Activated T-cell treated with anti-CD3 and anti-CD28 coated beads, Interleukin-2, amount 50 U/mL, for 4 hours (primary cell): ENCODE measurements around the gene KLHL29. TPM values are rescaled to one million over a fixed set of nuclear protein-coding genes. Genes with fewer than 3 reads are reported as not detected.
A peak's percentile ranks its signal among the peaks of the same experiment; 100 is the strongest.

Experiments used
- ATAC-seq, 2 donors: fragments of 200-7000 bp; cut with Tn5 transposase; one replicate each; pipeline ENCODE4 v1.10.0; 2021
- DNase-seq: peaks from one replicate; pipeline ENCODE4 v3.0.0-alpha.2; 2020
- H3K27me3 Mint-ChIP-seq: one replicate; pipeline ENCODE4 v1.8.0; 2021; ENCODE audit warnings: low read depth, mixed read lengths
- H3K36me3 Mint-ChIP-seq: one replicate; pipeline ENCODE4 v1.8.0; 2022; ENCODE audit warnings: mixed read lengths; ENCODE audit not compliant: insufficient read depth
- H3K4me1 Mint-ChIP-seq: one replicate; pipeline ENCODE4 v1.8.0; 2021; ENCODE audit warnings: low read depth, mixed read lengths
- H3K4me3 Mint-ChIP-seq: one replicate; pipeline ENCODE4 v1.8.0; 2021; ENCODE audit warnings: mild to moderate bottlenecking, moderate library complexity, mixed read lengths
- H3K9me3 Mint-ChIP-seq: one replicate; pipeline ENCODE4 v1.8.0; 2021; ENCODE audit warnings: mixed read lengths
- total RNA-seq, 3 donors: library from RNA; stranded (reverse); gene quantifications; one replicate each; pipeline ENCODE4 v1.2.1, GENCODE V29; 2021

The KLHL29 gene
- total RNA-seq, 3 donors from 2014 or later: 0.82 to 1.5 (median 1.1) TPM

GRCh38 chr2:23523373-23524260 is 138.6 kb downstream of the KLHL29 start:
- ATAC-seq: no peak
- no peak for DNase-seq
- Mint-ChIP-seq H3K36me3 (no peaks in the 10 kb centered on the region), H3K4me1 (peaks cover 6% of the 10 kb centered on the region), H3K27me3 (no peaks in the 10 kb centered on the region), H3K9me3 (no peaks in the 10 kb centered on the region), H3K4me3 (no peak overlapping the region)

- H3K27me3 Mint-ChIP-seq: no peaks in the 10 kb centered on the region
- peaks cover 6% of the 10 kb centered on the region for H3K4me1 Mint-ChIP-seq
- no peaks in the 10 kb centered on the region for H3K9me3 Mint-ChIP-seq
- H3K36me3 Mint-ChIP-seq: no peaks in the 10 kb centered on the region
- no peak for DNase-seq
- no peak for ATAC-seq
- no peak overlapping the region for H3K4me3 Mint-ChIP-seq
Observed at GRCh38 chr2:23524261-23524706, 139.3 kb downstream of the KLHL29 start.

- no peaks in the 10 kb centered on the region for H3K9me3 Mint-ChIP-seq
- DNase-seq (no peak), ATAC-seq (no peak)
- H3K4me1 Mint-ChIP-seq: peaks cover 6% of the 10 kb centered on the region
- no peaks in the 10 kb centered on the region for H3K27me3 Mint-ChIP-seq
- H3K36me3 Mint-ChIP-seq: no peaks in the 10 kb centered on the region
- H3K4me3 Mint-ChIP-seq: no peak overlapping the region
Observed at GRCh38 chr2:23525137-23525765, 140.3 kb downstream of the KLHL29 start.

- Mint-ChIP-seq H3K36me3 (no peaks in the 10 kb centered on the region), H3K27me3 (no peaks in the 10 kb centered on the region), H3K9me3 (no peaks in the 10 kb centered on the region), H3K4me1 (peaks cover 6% of the 10 kb centered on the region), H3K4me3 (no peak overlapping the region)
- peak; percentile 63 to 69 for ATAC-seq
- no peak for DNase-seq
Observed at GRCh38 chr2:23526114-23526513, 141.1 kb downstream of the KLHL29 start.

- ATAC-seq: no peak
- no peaks in the 10 kb centered on the region for H3K27me3 Mint-ChIP-seq
- H3K4me1 Mint-ChIP-seq: peaks cover 12% of the 10 kb centered on the region
- no peak overlapping the region for H3K4me3 Mint-ChIP-seq
- H3K36me3 Mint-ChIP-seq: no peaks in the 10 kb centered on the region
- no peaks in the 10 kb centered on the region for H3K9me3 Mint-ChIP-seq
- DNase-seq: no peak
Observed at GRCh38 chr2:23526835-23527790, 142.1 kb downstream of the KLHL29 start.

- no peaks in the 10 kb centered on the region for H3K27me3 Mint-ChIP-seq
- H3K4me3 Mint-ChIP-seq: no peak overlapping the region
- no peak for ATAC-seq
- no peaks in the 10 kb centered on the region for H3K36me3 Mint-ChIP-seq
- DNase-seq: no peak
- peaks cover 22% of the 10 kb centered on the region for H3K4me1 Mint-ChIP-seq
- H3K9me3 Mint-ChIP-seq: no peaks in the 10 kb centered on the region
Observed at GRCh38 chr2:23528171-23528570, 143.2 kb downstream of the KLHL29 start.

- no peaks in the 10 kb centered on the region for H3K9me3 Mint-ChIP-seq
- ATAC-seq: no peak
Observed at GRCh38 chr2:23528690-23529089, 143.7 kb downstream of the KLHL29 start.

GRCh38 chr2:23529659-23530058 is 144.7 kb downstream of the KLHL29 start:
- no peak overlapping the region for H3K4me3 Mint-ChIP-seq

More at GRCh38 chr2:23528690-23529089, 143.7 kb downstream of the KLHL29 start:
- H3K36me3 Mint-ChIP-seq: no peaks in the 10 kb centered on the region
- DNase-seq: no peak
- H3K4me1 Mint-ChIP-seq: peaks cover 28% of the 10 kb centered on the region
- H3K27me3 Mint-ChIP-seq: no peaks in the 10 kb centered on the region
- H3K4me3 Mint-ChIP-seq: no peak overlapping the region

GRCh38 chr2:23530206-23530908 is 145.4 kb downstream of the KLHL29 start:
- Mint-ChIP-seq H3K36me3 (no peaks in the 10 kb centered on the region), H3K27me3 (no peaks in the 10 kb centered on the region), H3K9me3 (no peaks in the 10 kb centered on the region), H3K4me1 (peaks cover 42% of the 10 kb centered on the region), H3K4me3 (no peak overlapping the region)
- DNase-seq (no peak), ATAC-seq (no peak)

More at GRCh38 chr2:23529659-23530058, 144.7 kb downstream of the KLHL29 start:
- ATAC-seq: no peak
- H3K4me1 Mint-ChIP-seq: peaks cover 36% of the 10 kb centered on the region
- no peak for DNase-seq
- H3K9me3 Mint-ChIP-seq: no peaks in the 10 kb centered on the region
- no peaks in the 10 kb centered on the region for H3K27me3 Mint-ChIP-seq
- H3K36me3 Mint-ChIP-seq: no peaks in the 10 kb centered on the region

GRCh38 chr2:23530909-23531276 is 145.9 kb downstream of the KLHL29 start:
- no peak overlapping the region for H3K4me3 Mint-ChIP-seq
- no peaks in the 10 kb centered on the region for H3K27me3 Mint-ChIP-seq
- H3K9me3 Mint-ChIP-seq: no peaks in the 10 kb centered on the region
- H3K4me1 Mint-ChIP-seq: peaks cover 45% of the 10 kb centered on the region
- ATAC-seq (no peak), DNase-seq (no peak)
- no peaks in the 10 kb centered on the region for H3K36me3 Mint-ChIP-seq

GRCh38 chr2:23531280-23531679 is 146.3 kb downstream of the KLHL29 start:
- ATAC-seq (no peak), DNase-seq (no peak)
- Mint-ChIP-seq H3K9me3 (no peaks in the 10 kb centered on the region), H3K4me1 (peaks cover 41% of the 10 kb centered on the region), H3K36me3 (no peaks in the 10 kb centered on the region), H3K4me3 (no peak overlapping the region), H3K27me3 (no peaks in the 10 kb centered on the region)

- Mint-ChIP-seq H3K27me3 (no peaks in the 10 kb centered on the region), H3K4me3 (peak overlapping the region; percentile 83), H3K9me3 (no peaks in the 10 kb centered on the region), H3K36me3 (no peaks in the 10 kb centered on the region), H3K4me1 (peaks cover 41% of the 10 kb centered on the region)
- no peak for DNase-seq
- no peak for ATAC-seq
Observed at GRCh38 chr2:23531881-23532280, 146.9 kb downstream of the KLHL29 start.

- ATAC-seq: peak; percentile 70 to 77
- peak; percentile 20 for DNase-seq
- peaks cover 44% of the 10 kb centered on the region for H3K4me1 Mint-ChIP-seq
- no peaks in the 10 kb centered on the region for H3K9me3 Mint-ChIP-seq
- peak overlapping the region; percentile 83 for H3K4me3 Mint-ChIP-seq
- H3K36me3 Mint-ChIP-seq: no peaks in the 10 kb centered on the region
- H3K27me3 Mint-ChIP-seq: no peaks in the 10 kb centered on the region
Observed at GRCh38 chr2:23532391-23533337, 147.7 kb downstream of the KLHL29 start.
